Bronchial epithelial cell (primary cell): Measurements from ENCODE around the gene SLC4A2. TPM values are rescaled to one million over a fixed set of nuclear protein-coding genes. Genes with fewer than 3 reads are reported as not detected.
A peak's percentile ranks its signal among the peaks of the same experiment; 100 is the strongest.

Experiments
- DNase-seq: peaks from one replicate; pipeline ENCODE4 v3.0.0-alpha.2; 2010; ENCODE audit warnings: low read depth
- FAIRE-seq: peaks from 2 replicates; lab custom pipeline; 2011; peaks lifted over from hg19 to GRCh38; lab: Jason Lieb, UNC
- H3K27me3 ChIP-seq: 2 replicates; pipeline ENCODE4 v1.5.1; 2011; ENCODE audit warnings: low read length; ENCODE audit not compliant: control insufficient read depth, insufficient read depth
- H3K36me3 ChIP-seq: 2 replicates; pipeline ENCODE4 v1.5.1; 2011; ENCODE audit warnings: low read length; ENCODE audit not compliant: control insufficient read depth, insufficient read depth
- H3K4me3 ChIP-seq: 2 replicates; pipeline ENCODE4 v1.5.1; 2011; ENCODE audit warnings: mild to moderate bottlenecking, low read depth, low read length, control low read depth
- total RNA-seq: library from RNA; depleted of rRNA; stranded (reverse); fragments of >200 nt; gene quantifications from 2 replicates; pipeline ENCODE4 v1.2.1, GENCODE V29; 2014
- TF ChIP-seq, protein P1 (sequence below): IDR thresholded peaks from 2 replicates; pipeline ENCODE4 v1.5.1; 2011; ENCODE audit warnings: mild to moderate bottlenecking, moderate library complexity, low read length, control low read depth, inconsistent platforms; ENCODE audit not compliant: insufficient read depth, severe bottlenecking

SLC4A2 gene
- total RNA-seq, 1 donor from 2014 or later: 33.2 TPM

DNA sequence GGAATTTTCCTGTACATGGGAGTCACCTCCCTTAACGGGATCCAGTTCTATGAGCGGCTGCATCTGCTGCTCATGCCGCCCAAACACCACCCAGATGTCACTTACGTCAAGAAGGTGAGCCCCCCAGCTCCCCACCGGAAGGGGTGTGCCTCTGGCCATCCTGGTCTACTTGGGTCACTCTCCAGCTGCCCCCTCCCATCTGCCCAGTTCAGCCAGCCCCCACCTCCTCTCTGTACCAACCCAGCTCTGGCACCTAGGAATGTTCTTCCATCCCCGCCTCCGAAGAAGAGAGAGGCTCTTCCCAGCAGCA lies 16.2 kb downstream of the SLC4A2 start:
- DNase-seq (no peak), FAIRE-seq (no peak)
- H3K36me3 ChIP-seq: peaks cover 31% of the 10 kb centered on the region
- no peaks in the 10 kb centered on the region for H3K27me3 ChIP-seq
- no peak overlapping the region for H3K4me3 ChIP-seq
- TF ChIP-seq, protein P1, sequence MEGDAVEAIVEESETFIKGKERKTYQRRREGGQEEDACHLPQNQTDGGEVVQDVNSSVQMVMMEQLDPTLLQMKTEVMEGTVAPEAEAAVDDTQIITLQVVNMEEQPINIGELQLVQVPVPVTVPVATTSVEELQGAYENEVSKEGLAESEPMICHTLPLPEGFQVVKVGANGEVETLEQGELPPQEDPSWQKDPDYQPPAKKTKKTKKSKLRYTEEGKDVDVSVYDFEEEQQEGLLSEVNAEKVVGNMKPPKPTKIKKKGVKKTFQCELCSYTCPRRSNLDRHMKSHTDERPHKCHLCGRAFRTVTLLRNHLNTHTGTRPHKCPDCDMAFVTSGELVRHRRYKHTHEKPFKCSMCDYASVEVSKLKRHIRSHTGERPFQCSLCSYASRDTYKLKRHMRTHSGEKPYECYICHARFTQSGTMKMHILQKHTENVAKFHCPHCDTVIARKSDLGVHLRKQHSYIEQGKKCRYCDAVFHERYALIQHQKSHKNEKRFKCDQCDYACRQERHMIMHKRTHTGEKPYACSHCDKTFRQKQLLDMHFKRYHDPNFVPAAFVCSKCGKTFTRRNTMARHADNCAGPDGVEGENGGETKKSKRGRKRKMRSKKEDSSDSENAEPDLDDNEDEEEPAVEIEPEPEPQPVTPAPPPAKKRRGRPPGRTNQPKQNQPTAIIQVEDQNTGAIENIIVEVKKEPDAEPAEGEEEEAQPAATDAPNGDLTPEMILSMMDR: no peak

DNA sequence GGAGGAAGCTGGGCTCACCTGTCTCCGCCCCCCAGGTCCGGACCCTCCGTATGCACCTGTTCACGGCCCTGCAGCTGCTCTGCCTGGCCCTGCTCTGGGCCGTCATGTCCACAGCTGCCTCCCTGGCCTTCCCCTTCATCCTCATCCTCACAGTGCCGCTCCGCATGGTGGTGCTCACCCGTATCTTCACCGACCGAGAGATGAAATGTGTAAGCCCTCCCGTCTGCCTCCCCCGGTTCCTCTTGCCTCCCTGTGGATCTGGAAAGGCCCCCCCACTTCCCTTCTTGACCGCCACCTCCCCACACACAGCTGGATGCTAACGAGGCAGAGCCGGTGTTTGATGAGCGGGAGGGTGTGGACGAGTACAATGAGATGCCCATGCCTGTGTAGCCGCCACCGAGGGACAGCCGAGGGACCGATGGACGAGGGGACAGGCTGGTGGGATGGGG lies 16.6 kb downstream of the SLC4A2 start:
- H3K36me3 ChIP-seq: peaks cover 30% of the 10 kb centered on the region
- TF ChIP-seq, protein P1: no peak
- no peak for FAIRE-seq

DNA sequence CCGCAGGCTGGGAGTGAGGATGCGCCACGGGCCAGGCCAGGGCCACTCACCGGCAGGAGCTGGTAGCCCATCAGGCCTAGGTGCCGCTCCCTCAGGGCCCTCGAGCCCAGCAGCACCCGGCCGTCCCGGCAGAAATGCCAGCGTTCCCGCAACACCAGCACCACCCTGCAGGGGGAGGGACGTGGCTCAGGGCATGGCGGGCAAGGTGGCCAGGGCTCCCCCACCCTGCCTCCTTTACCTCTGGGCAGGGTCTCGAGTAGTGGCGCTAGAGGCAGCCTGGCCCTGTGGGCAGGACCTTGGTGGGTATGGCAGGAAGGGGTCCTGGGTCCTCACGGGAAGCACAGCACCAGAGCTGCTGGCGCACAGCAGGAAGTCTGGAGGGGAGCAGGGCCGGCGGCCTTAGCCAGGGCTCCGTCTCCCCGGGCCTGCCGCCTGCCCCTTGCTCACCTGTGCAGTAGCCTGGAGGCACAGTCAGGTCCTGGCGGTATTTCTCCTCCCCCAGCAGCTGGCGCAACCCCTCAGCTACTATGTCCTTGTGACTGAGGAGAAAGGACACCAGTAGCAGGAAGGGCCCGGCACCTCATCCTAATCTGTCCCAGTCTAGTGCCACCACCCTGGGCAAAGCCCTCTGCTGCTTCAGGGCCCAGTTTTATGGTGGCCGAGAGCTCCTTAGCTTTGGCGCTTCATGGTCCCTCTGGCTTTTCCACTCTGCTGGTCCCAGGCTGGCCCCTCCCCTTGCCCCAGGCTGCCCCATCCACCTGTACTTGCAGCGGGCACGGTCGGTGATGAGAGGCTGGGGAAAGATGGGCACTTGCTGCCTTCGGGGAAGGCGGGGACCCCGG lies 17.7 kb downstream of the SLC4A2 start:
- Histone ChIP-seq H3K4me3 (no peak overlapping the region), H3K27me3 (no peaks in the 10 kb centered on the region), H3K36me3 (peaks cover 27% of the 10 kb centered on the region)
- DNase-seq (no peak), FAIRE-seq (no peak)
- TF ChIP-seq, protein P1: peak; percentile 55

More for the DNA sequence above, 16.6 kb downstream of the SLC4A2 start:
- Histone ChIP-seq H3K4me3 (no peak overlapping the region), H3K27me3 (no peaks in the 10 kb centered on the region)
- DNase-seq: no peak

DNA sequence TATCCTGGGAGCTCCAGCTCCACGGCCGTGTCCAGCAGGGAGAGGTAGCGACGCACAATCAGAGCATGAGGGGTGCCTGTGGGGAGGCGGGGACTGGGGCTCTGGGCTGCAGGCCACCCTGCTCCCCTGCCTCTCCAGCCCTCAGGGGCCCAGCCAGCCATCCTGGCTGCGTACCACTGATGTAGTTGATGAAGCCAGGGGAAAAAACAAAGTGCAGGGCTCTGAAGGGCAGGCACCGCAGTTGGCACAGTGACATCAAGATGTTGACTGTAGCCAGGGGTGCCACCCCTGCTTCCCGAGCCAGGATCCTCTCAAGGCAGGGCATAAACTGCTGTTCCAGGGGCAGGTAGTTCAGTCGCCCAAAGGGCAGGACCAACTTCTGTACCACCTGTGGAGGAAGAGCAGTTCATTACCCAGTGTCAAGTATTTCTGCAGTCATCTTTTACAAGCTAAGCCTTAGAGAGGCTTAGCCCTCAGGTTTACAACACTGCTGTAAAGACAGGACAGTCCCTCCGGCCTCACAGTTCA lies 18.4 kb downstream of the SLC4A2 start:
- FAIRE-seq: no peak

DNA sequence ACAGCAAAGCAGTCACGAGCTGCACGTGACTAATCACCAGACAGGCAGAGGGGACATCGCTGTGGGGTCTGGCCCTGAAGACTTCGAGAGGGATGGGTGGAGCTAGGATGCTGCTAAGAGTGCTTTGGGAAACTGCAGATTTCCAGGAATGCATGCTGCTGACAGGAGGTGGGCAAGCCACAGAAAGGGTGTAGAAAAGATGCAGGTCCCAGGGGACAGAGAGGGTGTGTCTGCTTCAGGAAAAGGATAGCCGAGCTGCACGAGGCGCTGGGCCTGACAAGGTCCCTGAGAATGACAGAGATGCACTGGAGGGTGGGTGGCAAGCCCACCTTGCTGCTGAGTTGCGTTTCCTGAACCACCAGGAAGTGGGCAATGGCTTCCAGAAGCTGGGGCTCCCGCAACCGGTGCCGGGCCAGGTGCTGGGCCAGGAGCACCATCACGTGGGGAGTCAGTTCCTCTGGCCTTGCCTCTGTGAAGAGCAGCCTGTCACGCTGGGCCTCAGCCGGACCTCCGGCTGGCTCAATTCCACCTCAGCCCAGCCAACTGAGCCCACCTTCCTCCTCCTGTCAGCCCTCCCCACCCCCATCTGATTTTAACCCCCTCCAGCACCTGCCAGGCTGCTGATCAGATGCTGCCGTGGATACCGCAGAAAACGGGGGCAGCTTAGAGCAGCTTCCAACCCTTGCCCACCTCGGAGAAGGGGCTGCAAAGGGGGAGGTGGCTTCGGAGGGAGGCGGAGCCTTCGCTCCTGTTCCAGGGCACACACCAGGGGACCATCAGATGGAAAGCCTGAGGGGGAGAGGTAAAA lies 19.0 kb downstream of the SLC4A2 start:
- no peak overlapping the region for H3K4me3 ChIP-seq
- H3K36me3 ChIP-seq: peaks cover 27% of the 10 kb centered on the region
- TF ChIP-seq, protein P1: no peak
- DNase-seq: no peak
- FAIRE-seq: no peak
- H3K27me3 ChIP-seq: no peaks in the 10 kb centered on the region

More for the DNA sequence above, 18.4 kb downstream of the SLC4A2 start:
- Histone ChIP-seq H3K36me3 (peaks cover 27% of the 10 kb centered on the region), H3K4me3 (no peak overlapping the region), H3K27me3 (no peaks in the 10 kb centered on the region)
- TF ChIP-seq, protein P1: no peak
- no peak for DNase-seq
